Muscle of leg (tissue), 11 donors: ENCODE measurements around the gene CACNA2D2. TPM values are rescaled to one million over a fixed set of nuclear protein-coding genes. Genes with fewer than 3 reads are reported as not detected.

Source experiments
- DNase-seq: peaks from one replicate; pipeline ENCODE4 v3.0.0; 2013
- H3K27ac ChIP-seq: one replicate; pipeline ENCODE4 v1.5.1; 2013; ENCODE audit warnings: mild to moderate bottlenecking, low read length, control low read depth
- H3K27me3 ChIP-seq: one replicate; pipeline ENCODE4 v1.6.1; 2013; ENCODE audit warnings: low read length; ENCODE audit not compliant: control insufficient read depth, insufficient read depth
- H3K36me3 ChIP-seq: one replicate; pipeline ENCODE4 v1.6.1; 2013; ENCODE audit warnings: low read length; ENCODE audit not compliant: control insufficient read depth, insufficient read depth
- H3K4me1 ChIP-seq: one replicate; pipeline ENCODE4 v1.6.1; 2013; ENCODE audit warnings: low read length; ENCODE audit not compliant: control insufficient read depth, insufficient read depth
- H3K4me3 ChIP-seq: one replicate; pipeline ENCODE4 v1.5.1; 2013; ENCODE audit warnings: low read length, control low read depth
- H3K9me3 ChIP-seq: replicated peaks from 2 replicates; pipeline ENCODE4 v1.6.1; 2013; ENCODE audit warnings: low read depth, low read length; ENCODE audit not compliant: control insufficient read depth
- WGBS: methylation state at CpG from one replicate; pipeline ENCODE4 v1.1.5; 2013; ENCODE audit warnings: missing lambda C conversion rate; ENCODE audit not compliant: insufficient coverage; 5-methylcytosine and 5-hydroxymethylcytosine counted together
- polyA plus RNA-seq, 8 donors: library from polyadenylated mRNA; unstranded; fragments of 120-200 nt; gene quantifications; one replicate each; pipeline versions ENCODE4 v1.2.1 to v1.2.3, GENCODE V29; 2013; ENCODE audit warnings: inconsistent platforms in 1 of 8, low replicate concordance in 1 of 8; ENCODE audit not compliant: insufficient read length in 8 of 8, insufficient read depth in 1 of 8
- total RNA-seq: library from RNA; stranded (reverse); fragments of 120-200 nt; gene quantifications from one replicate; pipeline ENCODE4 v1.2.4, GENCODE V29; 2013

The CACNA2D2 gene
- total and polyA plus RNA-seq, 9 donors = 3.0 to 12.6 (median 9.3) TPM

GRCh38 chr3:50433954-50434353, 69.5 kb downstream of the CACNA2D2 start:
- Histone ChIP-seq H3K27ac (no peak overlapping the region), H3K27me3 (no peaks in the 10 kb centered on the region), H3K36me3 (no peaks in the 10 kb centered on the region), H3K4me3 (no peak overlapping the region), H3K9me3 (no peaks in the 10 kb centered on the region), H3K4me1 (peaks cover 38% of the 10 kb centered on the region)
- DNase-seq = no peak
- WGBS = 81% methylated on average over 5 of the region's 5 CpGs

GRCh38 chr3:50430950-50431435, 72.4 kb downstream of the CACNA2D2 start:
- H3K36me3 ChIP-seq = no peaks in the 10 kb centered on the region
- no peak overlapping the region for H3K27ac ChIP-seq
- WGBS = 53% methylated on average over 2 of the region's 4 CpGs
- peak; percentile 39 for DNase-seq
- H3K4me1 ChIP-seq = peaks cover 10% of the 10 kb centered on the region
- no peaks in the 10 kb centered on the region for H3K27me3 ChIP-seq
- H3K9me3 ChIP-seq = no peaks in the 10 kb centered on the region
- no peak overlapping the region for H3K4me3 ChIP-seq

- Histone ChIP-seq H3K27me3 (no peaks in the 10 kb centered on the region), H3K27ac (no peak overlapping the region), H3K4me3 (no peak overlapping the region), H3K9me3 (no peaks in the 10 kb centered on the region), H3K36me3 (no peaks in the 10 kb centered on the region), H3K4me1 (peaks cover 9% of the 10 kb centered on the region)
- DNase-seq = no peak
- 90% methylated on average over 3 of the region's 4 CpGs for WGBS
Measured at GRCh38 chr3:50430191-50430590, 73.2 kb downstream of the CACNA2D2 start.

GRCh38 chr3:50428007-50428633, 75.3 kb downstream of the CACNA2D2 start:
- Histone ChIP-seq H3K4me3 (no peak overlapping the region), H3K27me3 (no peaks in the 10 kb centered on the region), H3K27ac (no peak overlapping the region), H3K4me1 (peaks cover 21% of the 10 kb centered on the region), H3K36me3 (no peaks in the 10 kb centered on the region), H3K9me3 (no peaks in the 10 kb centered on the region)
- WGBS = 85% methylated on average over 5 of the region's 9 CpGs
- DNase-seq = no peak

- Histone ChIP-seq H3K4me3 (no peak overlapping the region), H3K36me3 (no peaks in the 10 kb centered on the region), H3K27me3 (no peaks in the 10 kb centered on the region), H3K9me3 (no peaks in the 10 kb centered on the region), H3K4me1 (peaks cover 26% of the 10 kb centered on the region), H3K27ac (no peak overlapping the region)
- no peak for DNase-seq
- WGBS = 49% methylated on average over 6 of the region's 13 CpGs
Measured at GRCh38 chr3:50427217-50427616, 76.2 kb downstream of the CACNA2D2 start.

- no peaks in the 10 kb centered on the region for H3K27me3 ChIP-seq
- H3K4me1 ChIP-seq = peaks cover 24% of the 10 kb centered on the region
- no peak overlapping the region for H3K4me3 ChIP-seq
- no peak for DNase-seq
- no peaks in the 10 kb centered on the region for H3K9me3 ChIP-seq
- H3K36me3 ChIP-seq = no peaks in the 10 kb centered on the region
- H3K27ac ChIP-seq = no peak overlapping the region
- WGBS = 67% methylated on average over 5 of the region's 5 CpGs
Measured at GRCh38 chr3:50425911-50426310, 77.5 kb downstream of the CACNA2D2 start.

- Histone ChIP-seq H3K4me1 (peaks cover 21% of the 10 kb centered on the region), H3K27me3 (no peaks in the 10 kb centered on the region), H3K27ac (no peak overlapping the region), H3K4me3 (no peak overlapping the region), H3K9me3 (no peaks in the 10 kb centered on the region), H3K36me3 (no peaks in the 10 kb centered on the region)
- peak; percentile 37 for DNase-seq
- WGBS = 72% methylated on average over 5 of the region's 7 CpGs
Measured at GRCh38 chr3:50423543-50423942, 79.9 kb downstream of the CACNA2D2 start.

- no peak overlapping the region for H3K4me3 ChIP-seq
- 60% methylated on average over 1 of the region's 1 CpG for WGBS
- H3K9me3 ChIP-seq = no peaks in the 10 kb centered on the region
- no peak overlapping the region for H3K27ac ChIP-seq
- peaks cover 21% of the 10 kb centered on the region for H3K4me1 ChIP-seq
- no peaks in the 10 kb centered on the region for H3K36me3 ChIP-seq
- no peaks in the 10 kb centered on the region for H3K27me3 ChIP-seq
- DNase-seq = no peak
Measured at GRCh38 chr3:50422153-50422552, 81.3 kb downstream of the CACNA2D2 start.

GRCh38 chr3:50419595-50420370, 83.7 kb downstream of the CACNA2D2 start:
- no peaks in the 10 kb centered on the region for H3K9me3 ChIP-seq
- peaks cover 21% of the 10 kb centered on the region for H3K4me1 ChIP-seq
- H3K4me3 ChIP-seq = no peak overlapping the region
- H3K36me3 ChIP-seq = no peaks in the 10 kb centered on the region
- H3K27me3 ChIP-seq = no peaks in the 10 kb centered on the region
- no peak overlapping the region for H3K27ac ChIP-seq
- WGBS = 76% methylated on average over 13 of the region's 18 CpGs
- no peak for DNase-seq

GRCh38 chr3:50418850-50419249, 84.6 kb downstream of the CACNA2D2 start:
- no peak for DNase-seq
- Histone ChIP-seq H3K27me3 (no peaks in the 10 kb centered on the region), H3K4me3 (no peak overlapping the region), H3K4me1 (peaks cover 16% of the 10 kb centered on the region), H3K36me3 (no peaks in the 10 kb centered on the region), H3K9me3 (no peaks in the 10 kb centered on the region), H3K27ac (no peak overlapping the region)
- 73% methylated on average over 2 of the region's 4 CpGs for WGBS
